Loucy (cell line): ENCODE data around the gene PIGX.

Source experiments
- H2AFZ ChIP-seq: fragments of 200-600 bp; sonication (generic); 2 replicates; pipeline ENCODE4 v1.6.0; 2016; ENCODE audit warnings: antibody characterized with exemption, mild to moderate bottlenecking, low read length, moderate library complexity
- H3F3A ChIP-seq: fragments of 200-600 bp; 2 replicates; pipeline ENCODE4 v1.6.0; 2016; ENCODE audit warnings: antibody characterized with exemption, low read depth, mild to moderate bottlenecking
- H3K27me3 ChIP-seq: fragments of 200-600 bp; sonication (generic); 2 replicates; pipeline ENCODE4 v1.6.1; 2014; ENCODE audit warnings: low read length, mild to moderate bottlenecking; ENCODE audit not compliant: insufficient read depth, poor library complexity, severe bottlenecking
- H3K36me3 ChIP-seq: fragments of 200-600 bp; sonication (generic); 2 replicates; pipeline ENCODE4 v1.6.1; 2016; ENCODE audit warnings: low read length; ENCODE audit not compliant: insufficient read depth
- H3K4me1 ChIP-seq: fragments of 200-600 bp; sonication (generic); 2 replicates; pipeline ENCODE4 v1.5.1; 2014; ENCODE audit warnings: low read length, mild to moderate bottlenecking; ENCODE audit not compliant: insufficient read depth, poor library complexity, severe bottlenecking
- H3K4me2 ChIP-seq: fragments of 200-600 bp; sonication (generic); 2 replicates; pipeline ENCODE4 v1.6.0; 2014; ENCODE audit warnings: antibody characterized with exemption, low read length, low read depth, mild to moderate bottlenecking; ENCODE audit not compliant: poor library complexity, severe bottlenecking
- H3K4me3 ChIP-seq: fragments of 200-600 bp; sonication (generic); 2 replicates; pipeline ENCODE4 v1.5.1; 2014; ENCODE audit warnings: low read length, mild to moderate bottlenecking, mixed read lengths; ENCODE audit not compliant: poor library complexity, severe bottlenecking
- H3K79me2 ChIP-seq: fragments of 200-600 bp; sonication (generic); 2 replicates; pipeline ENCODE4 v1.6.1; 2014; ENCODE audit warnings: low read length; ENCODE audit not compliant: insufficient read depth
- H3K9ac ChIP-seq: fragments of 200-600 bp; sonication (generic); 2 replicates; pipeline ENCODE4 v1.6.0; 2014; ENCODE audit warnings: mild to moderate bottlenecking, low read depth, low read length, moderate library complexity; ENCODE audit not compliant: poor library complexity, severe bottlenecking
- H3K9me2 ChIP-seq: fragments of 200-600 bp; sonication (generic); replicated peaks from 2 replicates; pipeline ENCODE4 v1.6.1; 2016; ENCODE audit warnings: low read depth, low read length, mixed read lengths
- H3K9me3 ChIP-seq: fragments of 200-600 bp; sonication (generic); 2 replicates; pipeline ENCODE4 v1.6.1; 2014; ENCODE audit warnings: mild to moderate bottlenecking, antibody characterized with exemption, low read length, low read depth; ENCODE audit not compliant: insufficient read depth
- H4K20me1 ChIP-seq: fragments of 200-600 bp; sonication (generic); 2 replicates; pipeline ENCODE4 v1.6.0; 2014; ENCODE audit warnings: antibody characterized with exemption, low read length, mild to moderate bottlenecking; ENCODE audit not compliant: insufficient read depth, poor library complexity, severe bottlenecking
- CTCF ChIP-seq: fragments of 200-600 bp; sonication (generic); conservative IDR thresholded peaks from 2 replicates; pipeline ENCODE4 v1.5.1; 2014; ENCODE audit warnings: mild to moderate bottlenecking, antibody characterized with exemption, low read length
- EZH2phosphoT487 ChIP-seq: fragments of 200-600 bp; IDR thresholded peaks from 2 replicates; pipeline ENCODE4 v1.6.1; 2018; ENCODE audit warnings: antibody characterized with exemption, mild to moderate bottlenecking, moderate library complexity, borderline replicate concordance

Gene PIGX

GRCh38 chr3:196736670-196737374, 24.6 kb downstream of the PIGX start:
- Histone ChIP-seq H3K9me2 (no peaks in the 10 kb centered on the region), H3K9ac (no peak overlapping the region), H3K9me3 (no peaks in the 10 kb centered on the region), H3K4me3 (no peak overlapping the region), H3K36me3 (no peaks in the 10 kb centered on the region), H4K20me1 (peaks cover 16% of the 10 kb centered on the region), H3K4me1 (peaks cover 14% of the 10 kb centered on the region), H3K79me2 (peaks cover 20% of the 10 kb centered on the region), H2AFZ (no peak overlapping the region), H3K27me3 (no peaks in the 10 kb centered on the region), H3K4me2 (no peak overlapping the region), H3F3A (peaks cover 2% of the 10 kb centered on the region; the same call in 1 of the 2 replicates)
- no peak for TF ChIP-seq CTCF
- TF ChIP-seq EZH2phosphoT487, result no peak

DNA sequence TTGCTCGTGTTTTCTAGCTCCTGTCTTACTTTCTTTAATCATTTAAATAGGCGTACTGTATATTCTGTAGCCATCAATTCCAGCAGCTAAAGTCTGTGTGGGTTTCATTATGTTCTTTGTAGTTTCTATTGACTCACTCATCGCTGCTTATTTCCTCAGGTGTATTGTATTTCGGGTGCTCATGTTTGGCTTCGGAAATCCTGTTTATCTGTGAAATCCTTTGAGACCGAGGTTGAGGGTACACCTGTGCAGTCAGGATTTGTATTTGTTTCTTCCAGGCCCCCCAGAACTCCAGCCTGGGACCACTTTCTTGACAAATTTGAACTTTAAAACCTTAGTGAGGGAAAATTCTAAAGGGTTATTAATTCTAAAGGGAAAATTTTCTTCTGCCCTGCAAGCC, 25.5 kb downstream of the PIGX start:
- Histone ChIP-seq H3K9me3 (no peaks in the 10 kb centered on the region), H3K9ac (no peak overlapping the region), H4K20me1 (peaks cover 22% of the 10 kb centered on the region), H3K36me3 (no peaks in the 10 kb centered on the region), H3K4me3 (no peak overlapping the region), H2AFZ (no peak overlapping the region), H3K9me2 (no peaks in the 10 kb centered on the region), H3K79me2 (peaks cover 28% of the 10 kb centered on the region), H3K27me3 (no peaks in the 10 kb centered on the region), H3K4me2 (no peak overlapping the region), H3K4me1 (peaks cover 15% of the 10 kb centered on the region), H3F3A (peaks cover 2% of the 10 kb centered on the region; the same call in 1 of the 2 replicates)
- no peak for TF ChIP-seq CTCF
- TF ChIP-seq EZH2phosphoT487, result no peak

DNA sequence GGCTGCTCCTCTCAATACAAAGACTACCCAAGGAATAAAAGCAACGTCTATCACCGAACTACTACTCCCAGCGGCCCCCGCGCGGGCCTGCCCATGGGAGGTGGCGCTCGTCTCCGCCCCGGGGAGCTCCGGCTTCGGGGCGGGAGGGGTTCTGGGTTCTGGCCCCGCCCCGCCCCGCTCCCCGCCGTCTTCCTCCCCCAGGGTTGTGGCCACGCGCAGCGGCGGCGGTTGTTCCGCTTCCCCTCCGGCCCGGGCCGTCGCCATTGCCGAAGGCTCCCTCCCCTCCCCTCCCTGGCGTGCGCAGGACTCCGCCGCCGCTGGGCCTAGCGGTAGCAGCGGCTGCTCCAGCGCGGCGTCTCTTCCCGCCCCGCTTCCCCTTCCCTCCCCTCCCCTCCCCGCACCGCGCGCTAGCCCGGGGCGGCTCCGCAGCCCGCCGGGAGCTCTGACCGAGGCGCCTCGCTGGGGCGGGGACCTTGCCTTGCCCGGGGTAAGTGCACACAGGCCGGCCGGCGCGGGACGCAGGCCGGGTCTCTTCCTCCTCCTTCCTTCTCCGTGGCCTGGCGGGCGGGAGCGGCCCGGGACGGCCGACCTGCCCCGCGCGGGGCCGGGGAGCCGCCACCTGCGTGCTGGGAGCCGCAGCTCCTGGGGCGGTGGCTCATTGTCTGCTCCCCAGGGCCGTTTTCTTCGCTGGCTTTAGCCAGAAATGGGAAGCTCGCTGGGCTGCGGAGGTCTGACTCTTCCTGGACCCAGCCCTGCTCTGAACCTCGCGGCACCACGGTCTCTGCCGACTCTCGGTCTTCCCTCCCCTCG, 27.7 kb downstream of the PIGX start, which contains the start of gene PAK2:
TSS of gene PAK2 (plus strand) at position 187 of the 810 bp plus-strand sequence. CDS start 42,790 bp downstream, outside the sequence.
- Histone ChIP-seq H3F3A (peaks cover 2% of the 10 kb centered on the region; the same call in 1 of the 2 replicates), H3K27me3 (no peaks in the 10 kb centered on the region), H3K4me1 (peaks cover 35% of the 10 kb centered on the region), H3K79me2 (peaks cover 50% of the 10 kb centered on the region), H3K9me2 (no peaks in the 10 kb centered on the region), H3K4me3 (peak within 1 kb of the TSS; percentile 85), H4K20me1 (peaks cover 44% of the 10 kb centered on the region), H3K4me2 (peak within 1 kb of the TSS; percentile 89), H2AFZ (peak within 1 kb of the TSS; percentile 87), H3K9me3 (no peaks in the 10 kb centered on the region), H3K9ac (peak within 1 kb of the TSS; percentile 96), H3K36me3 (no peaks in the 10 kb centered on the region)
- TF ChIP-seq CTCF (no peak), EZH2phosphoT487 (no peak)
